SU-DHL-6 (cell line): ENCODE data around the gene ATP5PD.

ENCODE experiments used
- H2AFZ ChIP-seq: fragments of 200-600 bp; sonication (generic); 2 replicates; pipeline ENCODE4 v1.6.1; 2014; ENCODE audit warnings: low read depth, mild to moderate bottlenecking, moderate library complexity, mixed read lengths, antibody characterized with exemption, low read length; ENCODE audit not compliant: severe bottlenecking
- H3F3A ChIP-seq: fragments of 200-600 bp; shearing (Covaris generic); 2 replicates; pipeline ENCODE4 v1.6.0; 2016; ENCODE audit warnings: antibody characterized with exemption, mild to moderate bottlenecking; ENCODE audit not compliant: insufficient read depth
- H3K27ac ChIP-seq: fragments of 200-600 bp; sonication (generic); 2 replicates; pipeline ENCODE4 v1.5.1; 2016; ENCODE audit warnings: low read depth, mild to moderate bottlenecking, low read length, moderate library complexity, mixed read lengths
- H3K27me3 ChIP-seq: fragments of 200-600 bp; sonication (generic), shearing (Covaris generic); 2 replicates; pipeline ENCODE4 v1.6.0; 2014; ENCODE audit warnings: mild to moderate bottlenecking, low read length
- H3K36me3 ChIP-seq: fragments of 200-600 bp; sonication (generic); 2 replicates; pipeline ENCODE4 v1.6.1; 2014; ENCODE audit warnings: mild to moderate bottlenecking, low read length, mixed read lengths
- H3K4me2 ChIP-seq: fragments of 300-600, 200-600 bp; shearing (Covaris generic), sonication (generic); 2 replicates; pipeline ENCODE4 v1.6.0; 2014; ENCODE audit warnings: low read length, low read depth, mild to moderate bottlenecking; ENCODE audit not compliant: poor library complexity, severe bottlenecking
- H3K4me3 ChIP-seq: fragments of 200-600 bp; sonication (generic); 2 replicates; pipeline ENCODE4 v1.5.1; 2014; ENCODE audit warnings: antibody characterized with exemption, low read length, mild to moderate bottlenecking, mixed read lengths; ENCODE audit not compliant: insufficient read depth, poor library complexity, severe bottlenecking
- H3K79me2 ChIP-seq: fragments of 200-600 bp; sonication (generic); 2 replicates; pipeline ENCODE4 v1.6.1; 2014; ENCODE audit warnings: mild to moderate bottlenecking, low read length, moderate library complexity; ENCODE audit not compliant: insufficient read depth
- H3K9ac ChIP-seq: fragments of 200-600 bp; sonication (generic); 2 replicates; pipeline ENCODE4 v1.7.0; 2014; ENCODE audit warnings: mild to moderate bottlenecking, low read length
- H3K9me2 ChIP-seq: fragments of 200-600 bp; sonication (generic); replicated peaks from 2 replicates; pipeline ENCODE4 v1.6.1; 2014; ENCODE audit warnings: low read length; ENCODE audit not compliant: insufficient read depth
- H3K9me3 ChIP-seq: fragments of 200-600 bp; sonication (generic); 2 replicates; pipeline ENCODE4 v1.6.1; 2014; ENCODE audit warnings: low read length, mixed read lengths; ENCODE audit not compliant: insufficient read depth
- H4K20me1 ChIP-seq: fragments of 200-600 bp; sonication (generic); 2 replicates; pipeline ENCODE4 v1.6.1; 2014; ENCODE audit warnings: low read depth, mild to moderate bottlenecking, antibody characterized with exemption, low read length, moderate library complexity, mixed read lengths
- CTCF ChIP-seq: fragments of 200-600 bp; sonication (generic); IDR thresholded peaks from one replicate; pipeline ENCODE4 v1.5.1; 2017; ENCODE audit warnings: antibody characterized with exemption, mild to moderate bottlenecking, low read length, moderate library complexity; ENCODE audit not compliant: insufficient read depth, poor library complexity, severe bottlenecking
- EZH2phosphoT487 ChIP-seq: fragments of 200-600 bp; sonication (generic), shearing (Covaris generic); conservative IDR thresholded peaks from 2 replicates; pipeline ENCODE4 v1.6.1; 2018; ENCODE audit warnings: mild to moderate bottlenecking, antibody characterized with exemption, low read length, moderate library complexity, mixed read lengths

ATP5PD gene

DNA sequence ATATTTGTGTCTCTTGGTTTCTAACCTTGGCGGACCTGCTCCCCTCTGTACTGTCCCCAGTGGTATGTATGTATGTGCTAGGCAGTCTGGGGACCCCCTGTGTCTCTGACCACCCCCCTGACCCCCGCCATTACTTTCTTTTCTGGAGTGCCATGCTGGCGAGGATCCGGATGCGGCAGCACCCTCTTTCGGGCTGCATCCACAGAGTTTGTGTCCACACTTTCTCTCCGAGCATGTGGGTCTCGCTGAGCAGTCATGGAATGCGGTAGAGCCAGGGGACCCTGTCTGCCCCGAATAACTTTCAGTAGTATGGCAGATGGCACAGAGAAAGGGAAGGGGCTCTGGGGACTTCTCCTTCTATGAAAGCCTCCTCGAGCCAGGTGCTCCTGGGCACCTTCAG is 17.3 kb upstream of the ATP5PD start:
- Histone ChIP-seq H4K20me1 (no peaks in the 10 kb centered on the region), H3K79me2 (no peaks in the 10 kb centered on the region), H3K36me3 (0 out of 2 replicates have a peak, but pooled peaks cover 2% of the 10 kb centered on the region), H3K27ac (no peak overlapping the region), H3K27me3 (no peaks in the 10 kb centered on the region), H3K4me3 (no peak overlapping the region), H3K9me3 (no peaks in the 10 kb centered on the region), H2AFZ (no peak overlapping the region), H3K9ac (no peak overlapping the region), H3F3A (no peaks in the 10 kb centered on the region), H3K4me2 (no peak overlapping the region), H3K9me2 (no peaks in the 10 kb centered on the region)
- TF ChIP-seq CTCF (no peak), EZH2phosphoT487 (no peak)

DNA sequence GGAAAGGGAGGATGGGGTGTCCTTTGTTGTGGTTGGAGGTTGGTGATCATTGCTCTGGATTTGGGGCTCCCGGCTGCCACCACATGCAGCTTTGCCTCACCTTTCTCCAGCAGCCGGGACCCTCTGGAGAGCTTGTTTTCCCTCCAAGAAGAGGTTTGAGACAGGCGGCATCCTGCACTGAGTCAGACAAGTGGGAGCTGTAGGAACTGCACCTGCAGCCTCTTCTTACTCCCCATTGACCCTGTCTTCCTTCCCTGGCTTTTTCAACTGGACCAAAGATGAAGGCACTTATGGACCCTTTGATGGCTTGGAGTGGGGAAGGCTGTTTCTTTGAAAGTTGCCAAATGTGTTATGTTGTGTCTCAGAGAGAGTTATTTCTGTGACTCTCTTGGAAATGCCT is 16.9 kb upstream of the ATP5PD start:
- H3K36me3 ChIP-seq, result 0 out of 2 replicates have a peak, but pooled peaks cover 2% of the 10 kb centered on the region
- no peaks in the 10 kb centered on the region for H4K20me1 ChIP-seq
- H3K4me3 ChIP-seq, result no peak overlapping the region
- no peaks in the 10 kb centered on the region for H3K9me2 ChIP-seq
- H3K27ac ChIP-seq, result no peak overlapping the region
- H3K4me2 ChIP-seq, result no peak overlapping the region
- no peaks in the 10 kb centered on the region for H3K27me3 ChIP-seq
- H3F3A ChIP-seq, result no peaks in the 10 kb centered on the region
- H3K9ac ChIP-seq, result no peak overlapping the region
- no peak for TF ChIP-seq EZH2phosphoT487
- TF ChIP-seq CTCF, result no peak
- H2AFZ ChIP-seq, result no peak overlapping the region
- no peaks in the 10 kb centered on the region for H3K79me2 ChIP-seq
- H3K9me3 ChIP-seq, result no peaks in the 10 kb centered on the region

GRCh38 chr17:75063201-75063600 is 16.4 kb upstream of the ATP5PD start:
- Histone ChIP-seq H3K4me2 (no peak overlapping the region), H3K27me3 (no peaks in the 10 kb centered on the region), H4K20me1 (no peaks in the 10 kb centered on the region), H3K4me3 (no peak overlapping the region), H3K9ac (no peak overlapping the region), H3K9me3 (no peaks in the 10 kb centered on the region), H3K27ac (no peak overlapping the region), H3F3A (no peaks in the 10 kb centered on the region), H2AFZ (no peak overlapping the region), H3K79me2 (no peaks in the 10 kb centered on the region), H3K36me3 (0 out of 2 replicates have a peak, but pooled peaks cover 2% of the 10 kb centered on the region), H3K9me2 (no peaks in the 10 kb centered on the region)
- no peak for TF ChIP-seq CTCF
- no peak for TF ChIP-seq EZH2phosphoT487
